A673 (cell line): Measurements from ENCODE around the gene TBX4.

ENCODE experiments used
- EZH2 ChIP-seq: fragments of 200-600 bp; sonication (generic); IDR thresholded peaks from 2 replicates; pipeline ENCODE4 v1.6.1; 2017; ENCODE audit warnings: borderline replicate concordance, low read depth, mild to moderate bottlenecking, mixed read lengths, antibody characterized with exemption, low read length; ENCODE audit not compliant: poor library complexity, severe bottlenecking
- TF ChIP-seq, protein P1 (sequence below): fragments of 300-800, 200-600 bp; sonication (generic); conservative IDR thresholded peaks from 2 replicates; pipeline ENCODE4 v1.5.1; 2017; ENCODE audit warnings: low read depth, mild to moderate bottlenecking, antibody characterized with exemption, low read length, moderate library complexity, mixed read lengths

- TF ChIP-seq, protein P1, sequence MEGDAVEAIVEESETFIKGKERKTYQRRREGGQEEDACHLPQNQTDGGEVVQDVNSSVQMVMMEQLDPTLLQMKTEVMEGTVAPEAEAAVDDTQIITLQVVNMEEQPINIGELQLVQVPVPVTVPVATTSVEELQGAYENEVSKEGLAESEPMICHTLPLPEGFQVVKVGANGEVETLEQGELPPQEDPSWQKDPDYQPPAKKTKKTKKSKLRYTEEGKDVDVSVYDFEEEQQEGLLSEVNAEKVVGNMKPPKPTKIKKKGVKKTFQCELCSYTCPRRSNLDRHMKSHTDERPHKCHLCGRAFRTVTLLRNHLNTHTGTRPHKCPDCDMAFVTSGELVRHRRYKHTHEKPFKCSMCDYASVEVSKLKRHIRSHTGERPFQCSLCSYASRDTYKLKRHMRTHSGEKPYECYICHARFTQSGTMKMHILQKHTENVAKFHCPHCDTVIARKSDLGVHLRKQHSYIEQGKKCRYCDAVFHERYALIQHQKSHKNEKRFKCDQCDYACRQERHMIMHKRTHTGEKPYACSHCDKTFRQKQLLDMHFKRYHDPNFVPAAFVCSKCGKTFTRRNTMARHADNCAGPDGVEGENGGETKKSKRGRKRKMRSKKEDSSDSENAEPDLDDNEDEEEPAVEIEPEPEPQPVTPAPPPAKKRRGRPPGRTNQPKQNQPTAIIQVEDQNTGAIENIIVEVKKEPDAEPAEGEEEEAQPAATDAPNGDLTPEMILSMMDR, result no peak
- TF ChIP-seq EZH2, result no peak
Observed at GRCh38 chr17:61422116-61422799, 30.0 kb upstream of the TBX4 start.
